Measurements from ENCODE around the gene SETD5.

DNA sequence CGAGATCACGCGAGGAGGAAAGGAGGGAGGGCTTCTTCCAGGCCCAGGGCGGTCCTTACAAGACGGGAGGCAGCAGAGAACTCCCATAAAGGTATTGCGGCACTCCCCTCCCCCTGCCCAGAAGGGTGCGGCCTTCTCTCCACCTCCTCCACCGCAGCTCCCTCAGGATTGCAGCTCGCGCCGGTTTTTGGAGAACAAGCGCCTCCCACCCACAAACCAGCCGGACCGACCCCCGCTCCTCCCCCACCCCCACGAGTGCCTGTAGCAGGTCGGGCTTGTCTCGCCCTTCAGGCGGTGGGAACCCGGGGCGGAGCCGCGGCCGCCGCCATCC, 1.1 kb upstream of the SETD5 start:
- TF ChIP-seq EZH2 (IDR thresholded peaks at IDR 0.05), result no peak
- TF ChIP-seq, protein P1, sequence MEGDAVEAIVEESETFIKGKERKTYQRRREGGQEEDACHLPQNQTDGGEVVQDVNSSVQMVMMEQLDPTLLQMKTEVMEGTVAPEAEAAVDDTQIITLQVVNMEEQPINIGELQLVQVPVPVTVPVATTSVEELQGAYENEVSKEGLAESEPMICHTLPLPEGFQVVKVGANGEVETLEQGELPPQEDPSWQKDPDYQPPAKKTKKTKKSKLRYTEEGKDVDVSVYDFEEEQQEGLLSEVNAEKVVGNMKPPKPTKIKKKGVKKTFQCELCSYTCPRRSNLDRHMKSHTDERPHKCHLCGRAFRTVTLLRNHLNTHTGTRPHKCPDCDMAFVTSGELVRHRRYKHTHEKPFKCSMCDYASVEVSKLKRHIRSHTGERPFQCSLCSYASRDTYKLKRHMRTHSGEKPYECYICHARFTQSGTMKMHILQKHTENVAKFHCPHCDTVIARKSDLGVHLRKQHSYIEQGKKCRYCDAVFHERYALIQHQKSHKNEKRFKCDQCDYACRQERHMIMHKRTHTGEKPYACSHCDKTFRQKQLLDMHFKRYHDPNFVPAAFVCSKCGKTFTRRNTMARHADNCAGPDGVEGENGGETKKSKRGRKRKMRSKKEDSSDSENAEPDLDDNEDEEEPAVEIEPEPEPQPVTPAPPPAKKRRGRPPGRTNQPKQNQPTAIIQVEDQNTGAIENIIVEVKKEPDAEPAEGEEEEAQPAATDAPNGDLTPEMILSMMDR (IDR thresholded peaks at IDR 0.05), result no peak

All from neural progenitor cell (in vitro differentiated cells).